Endothelial cell of umbilical vein (primary cell): ENCODE data around the gene LAMB1.

Source experiments
- CTCF ChIP-seq, 2 donors: IDR thresholded peaks; 1 replicate in 1 of 2; 2 replicates in 1 of 2; pipeline ENCODE4 v1.5.1; 2011; ENCODE audit warnings: low read length in 2 of 2, mild to moderate bottlenecking in 2 of 2, moderate library complexity in 2 of 2, control low read depth in 1 of 2, inconsistent platforms in 1 of 2, low read depth in 1 of 2; ENCODE audit not compliant: insufficient read depth in 1 of 2; ENCODE audit errors: extremely low read depth in 1 of 2
- JUN ChIP-seq: IDR thresholded peaks from 2 replicates; pipeline ENCODE4 v1.6.1; 2011; ENCODE audit warnings: borderline replicate concordance, low read depth; ENCODE audit not compliant: insufficient read length, insufficient read depth
- POLR2A ChIP-seq: IDR thresholded peaks from 2 replicates; pipeline ENCODE4 v1.6.1; 2012; ENCODE audit warnings: low read depth, mild to moderate bottlenecking, control low read depth, low read length

GRCh38 chr7:107951896-107952295, 51.1 kb downstream of the LAMB1 start:
- no peak for TF ChIP-seq CTCF (IDR thresholded peaks at IDR 0.05; ENCODE audit: extremely low read depth in 1 of 2, insufficient read depth in 1 of 2, low read depth in 1 of 2, low read length in 2 of 2)
- TF ChIP-seq JUN, result no peak
- TF ChIP-seq POLR2A, result no peak
